Kidney epithelial cell (primary cell): ENCODE measurements around the gene ATG2B. TPM values are rescaled to one million over a fixed set of nuclear protein-coding genes. Genes with fewer than 3 reads are reported as not detected.

Experiments used
- DNase-seq: peaks from one replicate; pipeline ENCODE4 v3.0.0-alpha.2; 2010; ENCODE audit warnings: low read depth
- H3K27me3 ChIP-seq: 2 replicates; pipeline ENCODE4 v1.6.0; 2011; ENCODE audit warnings: low read length; ENCODE audit not compliant: control insufficient read depth, insufficient read depth
- H3K36me3 ChIP-seq: 2 replicates; pipeline ENCODE4 v1.5.1; 2011; ENCODE audit warnings: low read length; ENCODE audit not compliant: control insufficient read depth, insufficient read depth
- H3K4me3 ChIP-seq: 2 replicates; pipeline ENCODE4 v1.5.1; 2011; ENCODE audit warnings: low read depth, mild to moderate bottlenecking, control low read depth, low read length
- total RNA-seq: library from RNA; depleted of rRNA; stranded (reverse); fragments of >200 nt; gene quantifications from 2 replicates; pipeline ENCODE4 v1.2.3, GENCODE V29; 2015
- TF ChIP-seq, protein P1 (sequence below): IDR thresholded peaks from 2 replicates; pipeline ENCODE4 v1.5.1; 2011; ENCODE audit warnings: mild to moderate bottlenecking, moderate library complexity, low read length, control low read depth, inconsistent platforms; ENCODE audit not compliant: insufficient read depth, poor library complexity, severe bottlenecking

Gene ATG2B
- total RNA-seq, 1 donor from 2014 or later = 12.0 TPM

DNA sequence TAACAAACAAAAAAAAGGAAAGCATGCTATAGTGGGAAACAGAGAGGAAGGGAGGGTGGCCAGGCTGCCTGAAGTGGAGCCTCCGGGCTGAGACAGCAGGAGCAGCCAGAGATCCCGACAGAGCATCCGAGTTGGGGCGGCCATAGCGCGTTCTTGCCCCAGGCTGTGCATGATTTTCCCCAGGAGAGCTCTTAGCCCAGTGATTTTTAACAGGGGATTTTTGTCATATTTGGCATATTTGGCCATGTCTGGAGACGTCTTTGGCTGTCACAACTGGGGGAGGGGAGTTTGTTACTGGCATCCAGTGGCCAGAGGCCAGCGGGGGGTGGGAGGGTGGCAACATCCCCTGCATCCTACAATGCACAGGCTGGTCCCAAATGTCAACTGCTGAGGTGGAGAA is 83.6 kb downstream of the ATG2B start:
- DNase-seq = no peak
- H3K27me3 ChIP-seq = no peaks in the 10 kb centered on the region
- no peak overlapping the region for H3K4me3 ChIP-seq
- TF ChIP-seq, protein P1, sequence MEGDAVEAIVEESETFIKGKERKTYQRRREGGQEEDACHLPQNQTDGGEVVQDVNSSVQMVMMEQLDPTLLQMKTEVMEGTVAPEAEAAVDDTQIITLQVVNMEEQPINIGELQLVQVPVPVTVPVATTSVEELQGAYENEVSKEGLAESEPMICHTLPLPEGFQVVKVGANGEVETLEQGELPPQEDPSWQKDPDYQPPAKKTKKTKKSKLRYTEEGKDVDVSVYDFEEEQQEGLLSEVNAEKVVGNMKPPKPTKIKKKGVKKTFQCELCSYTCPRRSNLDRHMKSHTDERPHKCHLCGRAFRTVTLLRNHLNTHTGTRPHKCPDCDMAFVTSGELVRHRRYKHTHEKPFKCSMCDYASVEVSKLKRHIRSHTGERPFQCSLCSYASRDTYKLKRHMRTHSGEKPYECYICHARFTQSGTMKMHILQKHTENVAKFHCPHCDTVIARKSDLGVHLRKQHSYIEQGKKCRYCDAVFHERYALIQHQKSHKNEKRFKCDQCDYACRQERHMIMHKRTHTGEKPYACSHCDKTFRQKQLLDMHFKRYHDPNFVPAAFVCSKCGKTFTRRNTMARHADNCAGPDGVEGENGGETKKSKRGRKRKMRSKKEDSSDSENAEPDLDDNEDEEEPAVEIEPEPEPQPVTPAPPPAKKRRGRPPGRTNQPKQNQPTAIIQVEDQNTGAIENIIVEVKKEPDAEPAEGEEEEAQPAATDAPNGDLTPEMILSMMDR = no peak
- no peaks in the 10 kb centered on the region for H3K36me3 ChIP-seq

GRCh38 chr14:96277890-96278289 is 85.3 kb downstream of the ATG2B start:
- TF ChIP-seq, protein P1 = no peak
- H3K36me3 ChIP-seq = no peaks in the 10 kb centered on the region
- no peak overlapping the region for H3K4me3 ChIP-seq
- DNase-seq = no peak
- no peaks in the 10 kb centered on the region for H3K27me3 ChIP-seq

DNA sequence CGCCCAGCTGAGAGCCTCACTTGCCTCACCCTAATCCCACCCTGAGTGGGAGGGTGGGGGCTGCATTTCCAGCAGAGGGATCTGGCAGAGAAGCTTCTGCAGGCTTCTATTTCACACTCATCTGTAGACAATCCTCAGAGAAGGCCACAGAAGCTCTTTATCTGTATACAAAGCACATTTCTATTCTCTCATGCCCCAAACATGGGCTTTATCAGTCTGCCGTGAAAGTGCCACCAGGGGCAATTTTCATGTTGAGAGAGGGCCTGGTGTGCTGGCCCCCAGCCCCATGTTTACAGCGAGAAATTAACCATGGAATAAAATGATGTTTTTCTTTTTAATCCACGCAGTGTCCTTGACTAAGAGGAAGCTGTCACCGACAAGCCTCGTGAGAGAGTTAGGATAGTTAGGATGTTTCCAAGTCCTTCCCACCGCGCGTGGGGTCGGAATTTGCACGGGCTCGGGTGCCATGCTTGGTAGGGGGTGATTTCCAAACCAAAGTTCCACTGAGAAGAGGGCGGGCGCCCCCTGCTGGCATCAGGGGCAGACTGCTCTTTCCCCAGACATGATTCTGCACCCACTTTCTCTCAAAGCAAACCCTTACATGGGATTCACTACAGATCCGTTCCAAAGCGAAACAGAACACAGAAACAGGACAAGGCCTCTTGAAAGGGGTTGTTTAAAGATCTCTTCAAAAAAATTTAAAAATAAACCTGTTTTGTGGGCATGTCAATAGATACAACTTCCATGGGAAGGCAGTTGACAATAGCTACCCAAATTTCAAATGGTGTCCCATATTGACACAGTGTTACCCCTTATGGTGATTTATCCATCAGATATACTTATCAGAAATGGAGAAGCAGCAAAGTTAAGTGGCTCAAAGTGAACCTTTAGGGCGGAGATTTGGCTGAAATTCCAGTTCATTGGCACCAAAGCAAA is 87.7 kb downstream of the ATG2B start:
- no peak overlapping the region for H3K4me3 ChIP-seq
- peak; percentile 18 for DNase-seq
- no peaks in the 10 kb centered on the region for H3K36me3 ChIP-seq
- H3K27me3 ChIP-seq = no peaks in the 10 kb centered on the region
- TF ChIP-seq, protein P1 = peak; percentile 97

DNA sequence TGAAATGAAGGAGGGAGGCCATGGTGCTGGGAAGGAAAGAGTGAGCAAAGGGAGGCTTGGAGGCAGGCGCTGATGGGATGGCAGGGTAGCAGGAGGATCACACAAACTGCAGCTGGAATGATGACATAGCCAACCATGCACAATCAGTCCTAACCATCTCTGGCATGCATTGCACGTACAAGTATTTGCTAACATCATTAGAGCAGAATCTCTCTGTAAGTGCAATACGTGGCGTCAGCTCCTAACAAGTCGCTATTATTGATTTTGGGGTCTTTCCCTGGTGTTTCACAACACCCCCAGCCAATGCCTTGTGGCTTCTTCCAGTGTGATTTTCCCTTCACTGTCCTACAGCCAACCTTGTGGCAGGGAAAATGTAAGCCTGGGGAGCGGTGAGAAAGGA is 88.6 kb downstream of the ATG2B start:
- Histone ChIP-seq H3K36me3 (no peaks in the 10 kb centered on the region), H3K27me3 (no peaks in the 10 kb centered on the region), H3K4me3 (no peak overlapping the region)
- DNase-seq = no peak
- TF ChIP-seq, protein P1 = no peak

- Histone ChIP-seq H3K36me3 (no peaks in the 10 kb centered on the region), H3K27me3 (no peaks in the 10 kb centered on the region), H3K4me3 (no peak overlapping the region)
- TF ChIP-seq, protein P1 = no peak
- no peak for DNase-seq
These were observed 89.0 kb downstream of the ATG2B start for GRCh38 chr14:96274122-96274521.

DNA sequence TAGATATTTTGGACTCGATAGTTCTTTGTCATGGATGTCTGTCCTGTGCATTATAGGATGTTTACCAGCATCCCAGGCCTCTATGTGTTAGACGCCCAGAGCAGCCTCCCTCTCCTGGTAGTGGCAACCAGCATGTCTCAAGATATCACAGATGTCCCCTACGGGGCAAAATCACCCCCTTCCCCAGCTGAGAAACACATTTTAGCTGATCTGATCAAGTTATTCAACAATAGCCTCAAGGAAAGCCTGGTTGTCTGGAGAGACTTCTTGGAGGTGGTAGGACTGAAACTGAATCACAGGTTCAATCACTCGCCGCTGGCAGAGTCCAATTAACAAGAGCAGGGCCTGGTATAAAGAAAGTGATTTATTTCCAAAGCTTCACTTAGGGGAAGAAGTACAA is 89.5 kb downstream of the ATG2B start:
- DNase-seq = no peak
- Histone ChIP-seq H3K27me3 (no peaks in the 10 kb centered on the region), H3K4me3 (no peak overlapping the region), H3K36me3 (no peaks in the 10 kb centered on the region)
- TF ChIP-seq, protein P1 = no peak
